ENCODE results near the gene ELAVL2.

Gene ELAVL2

DNA sequence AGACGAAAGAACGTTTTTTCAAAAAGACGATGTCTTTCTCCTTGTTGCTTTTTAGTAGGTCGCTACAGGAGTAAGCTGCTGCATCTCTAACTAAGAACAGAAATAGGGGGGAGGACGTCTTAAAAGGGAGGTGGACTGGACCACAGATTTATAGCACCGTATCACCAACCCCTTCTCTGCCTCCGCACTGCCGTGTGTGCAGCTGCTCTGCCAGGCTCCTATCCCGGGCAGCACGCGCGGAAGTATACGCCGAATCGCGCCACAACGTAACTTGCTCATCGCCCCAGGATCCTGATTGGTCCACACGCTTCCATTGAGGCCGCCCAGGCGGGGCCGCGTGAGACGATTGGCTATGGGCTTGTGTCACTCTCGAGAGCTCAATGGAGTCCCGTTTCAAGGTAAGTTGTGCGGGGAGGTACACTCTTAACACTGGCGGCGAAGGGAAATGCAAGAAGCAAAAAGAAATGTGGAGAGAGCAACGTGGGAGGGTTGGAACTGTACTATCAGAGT, at the start of gene ELAVL2:
ELAVL2 (minus strand) TSS at position 121 of the 510 bp plus-strand sequence. CDS start 64,006 bp downstream, outside the sequence.
- peak; percentile 83 to 97 for DNase-seq

DNA sequence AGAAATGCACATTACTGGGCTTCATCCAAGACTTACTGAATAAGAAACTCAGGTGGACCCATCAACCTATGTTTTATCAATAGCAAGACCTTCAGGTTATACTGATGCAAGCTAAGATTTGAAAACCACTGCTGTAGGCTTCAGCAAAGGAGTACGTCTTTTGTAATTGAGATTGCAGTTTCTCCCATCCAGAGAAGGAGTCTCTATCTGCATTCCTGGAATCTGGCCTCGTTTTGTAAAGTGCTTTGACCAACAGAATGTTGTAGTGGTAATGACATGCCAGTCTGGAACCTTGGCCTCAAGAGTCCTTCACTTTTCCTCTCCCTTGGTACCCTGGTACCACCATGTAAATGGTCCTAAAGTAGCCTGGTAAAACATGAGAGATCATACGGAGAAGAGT, 32.2 kb upstream of the ELAVL2 start:
- no peak for DNase-seq

DNA sequence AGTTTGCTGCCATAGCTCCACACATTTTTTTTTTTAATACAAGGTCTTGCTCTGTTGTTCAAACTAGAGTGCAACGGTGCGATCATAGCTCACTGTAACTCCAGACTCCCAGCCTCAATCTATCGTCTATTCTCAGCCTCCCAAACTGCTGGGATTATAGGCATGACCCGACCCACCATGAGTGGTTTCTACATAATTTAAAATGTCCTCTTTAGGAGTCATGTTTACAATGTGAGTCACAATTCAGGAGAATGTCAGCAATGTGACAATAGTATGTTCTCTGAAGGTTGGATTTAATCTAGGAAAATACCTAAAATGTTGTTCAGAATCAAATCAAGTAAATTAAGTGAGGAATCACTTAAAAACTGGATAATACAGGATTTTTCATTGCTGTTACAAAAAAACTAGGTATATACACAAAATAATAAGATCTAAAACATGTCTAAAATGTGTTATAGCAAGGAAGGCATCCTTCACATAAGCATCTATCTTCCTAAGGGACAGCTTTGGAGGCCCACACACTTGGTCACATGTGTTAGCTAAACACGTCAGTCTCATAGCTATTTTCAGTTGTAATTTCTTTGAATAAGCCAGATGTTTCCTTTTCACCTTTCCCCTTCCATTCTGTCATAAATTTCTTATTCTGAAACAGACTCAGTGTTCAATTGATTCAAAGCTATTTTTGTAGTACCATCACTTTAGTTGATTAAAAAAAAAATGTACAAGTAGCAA, 30.0 kb upstream of the ELAVL2 start:
- DNase-seq = no peak

DNA sequence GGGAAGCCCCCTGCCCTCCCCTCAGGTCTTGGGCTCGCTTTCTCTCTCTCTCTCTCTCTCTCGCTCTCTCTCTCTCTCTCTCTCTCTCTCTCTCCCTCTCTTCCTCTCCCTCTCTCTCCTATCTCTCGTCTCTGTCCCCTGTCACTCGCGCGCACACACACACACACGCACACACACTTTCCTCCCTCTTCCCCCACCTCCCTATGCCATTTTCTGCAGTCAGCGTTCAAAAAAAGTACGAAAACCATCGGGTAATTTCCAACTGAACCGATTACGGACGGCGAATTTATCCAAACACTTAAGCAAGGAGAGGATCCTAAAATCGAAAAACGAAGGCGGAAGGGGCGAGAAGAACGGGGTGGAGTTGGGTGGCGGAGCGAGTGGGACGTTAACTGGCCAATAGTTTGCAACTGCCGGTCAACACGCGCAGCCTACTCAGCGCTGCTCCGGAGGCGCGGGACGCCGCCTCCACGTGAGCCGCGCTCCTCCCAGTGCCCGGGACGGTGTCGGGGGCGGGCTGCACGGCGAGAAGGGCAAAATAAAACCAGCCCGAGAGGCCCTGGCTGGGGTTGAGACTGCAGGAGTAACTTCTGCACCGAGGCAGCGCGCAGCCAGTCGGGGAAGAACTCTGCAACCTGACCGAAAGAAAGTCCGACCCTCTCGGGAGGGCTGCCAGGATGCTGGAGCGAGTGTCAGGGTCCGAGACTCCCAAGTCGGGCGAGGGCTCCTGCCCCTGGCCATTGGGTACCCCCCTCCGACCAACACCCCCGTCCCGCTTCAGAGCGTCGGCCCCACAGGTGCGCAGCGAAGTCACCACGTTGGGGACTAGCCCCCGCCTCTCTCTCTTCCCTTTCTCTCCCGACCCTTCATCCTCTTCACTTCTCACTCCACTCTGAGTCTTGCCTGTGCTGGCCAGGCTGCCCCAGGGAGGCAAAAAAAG, 24.9 kb upstream of the ELAVL2 start:
- DNase-seq = peak; percentile 62 to 76

DNA sequence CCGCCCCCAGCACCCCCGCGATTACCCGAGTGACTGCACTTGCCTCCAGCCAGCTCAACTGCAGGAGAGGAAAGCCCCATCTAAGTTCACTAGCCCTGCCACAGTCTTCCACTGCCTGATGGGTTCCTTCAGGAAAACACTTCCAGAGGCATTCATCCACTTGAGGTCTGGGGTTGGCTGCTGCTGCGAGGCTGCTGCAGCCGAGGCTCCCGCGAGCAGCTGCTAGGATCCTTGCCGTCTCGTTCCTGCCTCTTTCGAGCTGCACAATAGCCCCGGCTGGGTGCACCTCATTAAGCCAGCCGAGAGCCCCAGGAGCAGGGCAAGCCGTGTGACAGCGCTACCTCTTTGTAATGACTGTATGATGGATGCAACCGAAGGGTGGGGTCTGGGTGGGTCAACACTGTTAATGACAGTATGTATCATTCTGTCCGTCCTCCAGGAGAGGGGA, 24.2 kb upstream of the ELAVL2 start:
- DNase-seq = peak; percentile 69 to 81

DNA sequence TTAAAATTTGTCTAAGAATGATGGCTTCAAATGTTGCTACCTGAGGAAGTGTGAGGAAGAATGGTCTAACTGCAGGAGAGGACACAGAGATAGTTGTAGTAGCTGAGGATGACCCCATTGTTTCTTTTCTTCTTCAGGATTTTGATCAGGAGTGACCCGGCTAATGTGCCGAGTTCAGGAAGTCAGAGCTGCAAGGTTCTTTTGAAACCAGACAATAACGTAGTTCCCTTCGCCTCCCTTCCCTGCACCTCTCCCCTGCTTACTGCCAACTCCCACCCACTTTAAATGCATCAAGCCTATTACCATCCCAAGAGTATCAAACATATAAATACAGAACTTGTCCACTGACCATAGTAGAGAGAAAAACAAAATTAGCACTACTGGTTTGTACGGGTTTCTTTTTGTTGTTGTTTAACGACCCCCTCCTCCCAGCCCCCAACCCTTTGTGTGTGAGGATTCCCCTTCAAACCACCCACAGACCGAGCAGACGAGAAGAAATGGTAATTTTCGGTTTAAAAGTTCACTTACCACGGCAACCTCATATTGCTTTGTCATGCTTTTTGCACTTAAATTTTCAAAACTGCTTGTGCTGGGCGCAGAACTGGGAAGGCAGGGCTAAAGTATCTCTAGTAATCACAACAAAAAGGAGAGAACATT, 23.5 kb upstream of the ELAVL2 start:
- peak; percentile 23 to 42 for DNase-seq

DNA sequence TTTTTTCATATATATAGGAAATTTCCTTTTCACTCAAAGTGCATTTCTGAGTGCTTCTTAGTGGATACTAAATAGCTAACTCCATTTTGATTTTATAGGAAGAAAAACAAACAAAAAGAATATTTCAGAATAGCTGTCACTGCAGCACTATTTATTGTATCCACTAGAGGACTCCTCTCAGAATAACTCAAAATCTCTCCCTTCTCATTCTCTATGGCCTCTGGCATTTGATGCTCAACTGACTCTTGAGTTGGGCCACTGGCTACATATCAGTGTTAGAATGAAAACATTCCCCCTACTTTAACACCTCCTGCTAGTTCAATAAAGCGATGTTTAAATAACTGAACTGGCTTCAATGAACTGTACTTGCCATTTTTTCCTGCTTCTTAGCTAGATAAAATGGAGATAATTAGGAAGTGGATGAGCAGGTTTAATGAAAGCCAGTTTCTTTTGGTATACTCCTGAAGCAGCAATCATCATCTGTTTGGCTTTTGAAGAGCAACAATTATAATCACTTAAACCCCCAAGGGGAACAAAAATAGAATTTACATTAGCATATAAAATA, 16.6 kb upstream of the ELAVL2 start:
- peak in 1 of 2 experiments; percentile 48 for DNase-seq

DNA sequence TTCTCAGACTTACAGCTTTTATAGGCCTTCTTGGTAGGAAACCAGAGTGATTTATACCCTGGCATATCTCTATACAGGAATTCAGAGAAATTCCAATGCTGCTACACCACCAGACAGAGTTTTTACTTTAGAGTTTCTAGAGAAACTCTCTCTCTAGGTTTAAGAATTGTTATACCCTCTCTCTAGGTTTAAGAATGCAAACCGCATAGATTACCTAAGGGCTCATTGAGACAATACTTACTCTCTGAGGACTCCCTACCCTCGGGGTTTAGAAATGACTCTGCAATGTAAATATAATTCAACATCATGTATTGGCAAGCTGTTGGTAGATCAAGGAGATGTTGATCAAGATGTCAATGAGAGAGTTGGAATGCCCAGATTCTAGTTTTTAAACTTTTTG, 15.3 kb upstream of the ELAVL2 start:
- no peak for DNase-seq

DNA sequence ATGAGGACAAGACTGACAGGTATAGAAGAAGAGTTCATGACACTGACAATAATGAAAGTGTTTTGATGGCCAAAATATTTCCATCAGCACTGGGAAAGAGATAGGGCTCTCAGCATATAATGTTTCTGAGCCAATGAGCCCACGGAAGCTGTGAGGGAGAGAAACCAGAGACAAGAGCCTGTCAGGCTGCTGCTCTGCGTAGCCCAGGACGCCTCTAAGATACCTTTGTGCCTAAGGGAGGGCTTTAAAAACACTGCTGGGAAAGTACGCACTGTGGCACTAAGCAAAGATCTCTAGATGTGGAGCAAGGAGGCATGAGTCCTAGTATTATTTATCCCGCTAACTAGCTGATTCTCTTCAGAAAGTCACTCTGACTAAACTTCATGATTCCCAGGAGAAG, 11.0 kb upstream of the ELAVL2 start:
- no peak for DNase-seq

DNA sequence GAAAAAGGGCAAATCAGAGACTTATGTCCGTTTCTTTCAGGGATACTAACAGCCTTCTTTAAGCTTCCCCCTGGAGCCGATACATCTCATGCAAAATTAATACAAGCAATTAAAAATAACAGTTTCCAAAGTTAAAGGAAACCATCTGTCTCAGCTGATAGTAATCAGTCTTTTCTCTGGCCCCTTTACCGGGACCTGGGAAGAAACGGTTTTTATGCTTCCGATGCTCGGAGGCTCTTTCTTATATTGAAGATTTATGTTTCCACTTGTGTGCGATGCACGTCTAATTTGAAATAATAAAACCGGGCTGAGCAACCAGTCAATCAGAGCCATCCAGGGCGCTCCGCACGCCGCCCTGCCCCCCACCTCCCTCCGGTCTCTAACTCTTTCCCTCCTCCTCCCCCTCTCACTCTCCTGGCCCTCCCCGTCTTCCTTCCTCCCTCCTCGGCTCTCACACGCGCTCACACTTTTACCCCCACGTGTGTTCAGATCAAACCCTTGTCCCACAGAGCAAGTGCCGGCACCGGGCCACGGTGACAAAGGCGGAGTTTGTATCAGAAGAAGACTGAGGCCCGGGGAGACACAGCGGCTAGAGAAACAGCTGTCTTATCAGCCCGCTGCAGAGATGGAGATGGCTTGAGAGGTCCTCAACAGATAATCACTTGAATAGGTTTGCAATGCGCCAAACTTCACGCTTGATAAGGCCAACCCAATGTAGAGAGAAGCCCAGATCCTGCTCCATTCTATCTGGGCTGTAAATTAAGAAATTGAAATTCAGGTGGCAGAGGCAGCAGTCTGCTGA, 5.1 kb upstream of the ELAVL2 start:
- peak; percentile 82 to 88 for DNase-seq

DNA sequence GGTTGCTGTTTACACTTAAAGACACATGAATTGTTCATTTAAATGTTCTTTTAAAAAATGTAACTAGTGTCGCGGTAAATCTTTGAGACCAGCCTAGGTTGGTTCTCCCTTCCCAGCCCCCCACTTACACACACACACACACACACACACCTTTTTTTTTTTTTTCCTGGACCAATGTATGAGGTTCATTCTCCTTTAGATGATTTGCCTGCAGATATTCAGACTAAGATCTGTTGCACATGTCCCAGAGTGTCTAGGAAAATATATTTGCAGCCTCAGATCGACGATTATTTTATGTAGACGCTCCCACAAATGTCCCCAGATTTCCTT, 4.4 kb upstream of the ELAVL2 start:
- peak in 1 of 2 experiments; percentile 40 for DNase-seq

DNA sequence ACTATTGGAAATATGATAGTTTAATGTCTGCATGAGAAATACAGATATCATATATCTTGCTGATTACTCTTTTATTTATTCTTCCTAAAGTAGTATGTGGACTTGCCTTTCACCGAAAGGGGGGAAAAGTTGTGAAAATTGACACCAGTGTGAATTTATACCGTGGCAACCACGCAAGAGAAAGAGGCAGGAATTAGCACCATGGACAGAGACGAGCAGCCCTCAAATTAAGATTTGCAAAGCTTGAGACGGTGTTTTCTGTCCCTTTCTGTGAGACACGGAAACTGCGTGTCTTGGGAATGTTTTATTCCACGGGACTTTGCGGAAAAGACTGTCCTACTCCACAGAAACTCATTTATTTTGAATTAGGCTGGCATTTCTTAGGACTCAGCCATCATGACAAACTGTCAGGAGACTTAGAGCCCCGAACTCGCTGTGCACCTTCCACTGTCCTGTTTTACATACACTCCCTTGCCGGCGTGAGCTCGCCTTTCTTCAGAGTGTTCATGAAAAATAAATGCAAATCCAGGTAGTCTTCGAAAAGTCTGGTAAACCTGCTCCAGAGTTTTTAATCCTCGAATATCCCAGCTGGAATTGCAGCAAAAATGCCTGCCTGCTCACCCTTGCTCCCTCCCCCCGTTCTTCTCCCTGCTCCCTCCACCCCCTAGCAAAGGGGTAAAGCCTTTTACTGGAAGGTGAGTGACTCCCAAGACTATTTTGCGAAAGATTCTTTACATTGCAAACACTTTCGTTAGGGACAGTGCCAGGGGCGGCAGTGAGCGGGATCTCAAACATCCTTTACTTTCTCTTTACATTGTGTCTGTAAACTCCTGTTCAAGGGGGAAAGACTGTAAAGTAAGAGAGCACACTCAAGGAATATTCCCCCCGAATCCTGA, 3.8 kb upstream of the ELAVL2 start:
- peak in 1 of 2 experiments; percentile 59 for DNase-seq

DNA sequence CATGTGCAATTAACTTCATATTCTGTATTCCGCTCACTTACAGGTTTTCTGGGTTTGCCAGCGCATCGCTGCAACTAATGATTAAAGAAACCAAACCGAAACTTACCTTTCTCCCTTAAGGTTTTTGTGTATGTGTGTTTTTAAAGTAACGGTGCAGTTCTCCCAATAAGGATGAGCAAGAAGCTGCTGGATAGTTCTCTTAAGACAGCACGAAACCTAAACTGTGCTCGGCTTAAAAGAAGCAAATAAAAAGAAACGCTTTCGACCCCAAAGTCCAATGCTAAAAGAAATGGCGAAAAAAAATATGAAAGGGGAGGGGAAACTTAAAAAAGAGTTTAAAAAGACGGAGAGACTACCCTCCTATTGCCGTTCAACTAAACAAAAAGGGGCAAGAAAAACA, 340 bp downstream of the ELAVL2 start:
- DNase-seq = no peak

DNA sequence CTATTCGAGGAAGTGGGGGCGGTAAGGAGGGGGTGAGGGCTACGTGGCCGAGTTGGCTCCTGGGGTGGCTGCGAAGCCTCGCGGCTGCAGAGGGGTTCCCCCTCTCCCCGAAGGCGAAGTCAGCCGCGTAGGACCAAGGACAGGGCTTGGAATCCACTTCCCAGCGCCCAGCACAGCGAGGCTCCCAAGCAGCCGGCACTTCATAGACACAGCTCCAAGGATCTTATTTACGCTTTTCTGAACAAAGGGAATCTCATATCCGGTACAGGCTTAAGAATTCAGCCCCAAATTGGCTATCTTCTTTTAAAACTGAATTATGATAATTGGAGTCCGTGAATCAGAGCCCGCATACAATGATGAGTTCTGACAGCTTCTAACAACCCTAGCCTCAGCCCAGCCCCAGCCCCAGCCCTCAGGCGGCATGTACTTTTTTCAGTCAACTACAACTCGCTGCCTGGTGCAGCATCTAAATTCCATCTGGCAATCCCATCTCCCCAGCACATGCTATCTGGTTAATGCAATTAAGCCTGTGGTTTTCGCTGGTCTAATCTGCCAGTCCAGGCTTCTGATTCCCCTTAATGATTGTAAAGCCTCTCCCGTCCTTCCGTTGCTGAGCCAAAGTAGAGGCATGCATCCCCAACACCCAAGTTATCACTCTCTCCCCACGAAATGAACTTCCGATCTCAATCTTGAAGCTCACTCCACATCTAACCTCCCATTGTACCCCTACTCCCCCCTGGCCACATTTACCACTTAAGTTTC, 1.0 kb downstream of the ELAVL2 start:
- peak; percentile 72 to 93 for DNase-seq

DNA sequence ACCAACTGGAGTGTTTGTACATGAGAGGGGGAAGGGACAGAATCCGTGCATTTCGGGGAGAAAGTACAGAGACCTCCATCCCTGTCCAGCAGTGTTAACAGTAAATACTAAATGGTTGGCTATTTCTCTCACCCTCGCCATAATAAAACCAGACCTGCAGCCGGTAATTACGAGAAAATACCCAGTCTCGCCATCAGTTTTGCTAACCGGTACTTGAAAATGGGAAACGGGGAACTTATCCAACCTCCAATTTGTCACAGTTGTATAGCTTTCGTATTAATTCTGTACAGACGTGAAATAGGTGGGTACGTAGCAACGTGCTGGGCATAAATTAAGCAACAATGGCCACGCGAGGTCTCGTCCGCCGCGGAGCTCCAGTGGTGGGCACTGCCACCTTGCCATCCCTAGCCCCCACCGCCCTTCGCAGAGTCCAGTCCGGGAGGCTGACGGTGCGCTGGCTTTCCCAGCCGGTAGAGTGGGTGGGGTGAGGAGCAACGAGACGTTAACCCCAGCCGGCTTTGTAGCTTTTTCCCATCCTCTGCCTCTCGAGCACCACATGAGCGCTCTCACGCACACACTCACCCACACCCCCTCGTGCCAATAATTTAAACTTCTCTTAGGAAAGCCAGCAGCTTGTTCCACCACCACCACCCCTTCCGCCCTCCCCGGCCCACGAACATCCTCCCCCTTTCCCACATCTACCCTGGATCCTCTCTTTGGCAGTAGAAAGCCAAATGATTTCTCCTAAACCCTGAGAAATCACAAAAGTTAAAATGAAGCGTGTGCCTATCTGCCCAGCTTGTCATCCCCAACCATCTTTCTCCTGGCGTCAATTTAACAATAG, 1.8 kb downstream of the ELAVL2 start:
- peak; percentile 28 to 68 for DNase-seq

DNA sequence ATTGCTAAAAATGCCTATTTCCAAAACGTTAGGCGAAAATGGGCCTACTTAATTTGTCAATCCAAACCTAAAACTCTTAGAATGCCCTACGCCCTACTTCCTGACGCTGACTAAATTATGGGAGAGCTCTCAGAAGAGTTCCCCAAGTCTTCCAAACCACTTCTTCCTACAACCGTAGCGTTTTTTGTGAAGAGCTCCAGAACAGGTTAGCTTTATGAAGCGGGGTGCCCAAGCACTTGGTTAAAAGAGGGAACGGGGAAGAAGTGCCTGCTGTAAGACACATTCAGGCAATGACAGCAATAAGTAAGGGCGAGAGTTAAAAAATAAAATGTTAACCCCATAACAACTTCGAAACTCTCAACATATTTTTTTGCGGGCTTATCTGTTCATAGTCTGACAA, 2.8 kb downstream of the ELAVL2 start:
- peak in 1 of 2 experiments; percentile 18 for DNase-seq

DNA sequence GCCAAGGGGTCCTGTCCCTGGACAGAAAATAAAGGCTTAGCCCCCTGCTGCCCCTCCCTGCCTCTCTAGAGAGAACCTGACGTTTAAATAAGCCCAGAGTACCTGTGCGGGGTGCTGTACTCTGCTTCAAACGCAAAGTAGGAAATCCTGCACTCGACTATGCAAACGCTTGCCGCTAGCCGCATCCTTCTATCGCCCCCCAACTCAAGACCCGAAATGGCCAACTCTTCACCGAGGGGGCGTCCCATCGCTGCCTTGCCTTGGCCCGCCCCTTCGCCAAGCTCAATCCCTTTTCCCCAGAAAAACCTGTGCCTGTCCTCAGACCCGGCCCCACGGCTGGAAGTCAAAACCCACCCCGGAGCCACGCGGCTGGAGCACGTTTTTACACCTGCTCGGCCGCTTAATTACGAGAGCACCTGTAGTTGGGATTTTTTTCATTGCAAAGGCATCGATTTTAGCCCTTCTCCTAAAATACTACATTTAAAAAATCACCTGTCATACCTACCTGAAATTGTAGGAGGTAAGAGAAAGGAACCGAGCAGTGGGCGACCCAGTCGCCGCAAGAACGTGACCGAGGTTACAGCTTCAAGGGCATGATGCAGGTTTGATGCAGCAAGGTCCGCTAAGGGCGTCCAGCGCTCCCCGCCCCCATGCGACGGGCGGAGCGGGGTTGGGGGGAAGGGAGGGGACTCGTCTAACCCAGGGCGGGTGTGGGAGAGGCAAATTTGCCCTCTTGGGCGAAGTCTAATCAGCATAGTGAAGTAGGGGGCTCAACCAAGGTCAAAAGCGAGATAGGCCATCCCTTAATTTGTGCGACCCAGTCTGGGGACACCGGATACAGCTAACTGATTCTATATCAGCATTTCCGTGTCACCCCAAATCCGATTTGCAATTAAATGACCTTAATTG, 3.5 kb downstream of the ELAVL2 start:
- peak; percentile 30 to 49 for DNase-seq
